Nephron progenitor cell (in vitro differentiated cells): Measurements from ENCODE around the gene SMARCA4.
A peak's percentile ranks its signal among the peaks of the same experiment; 100 is the strongest.

Experiments
- DNase-seq: peaks from one replicate; pipeline ENCODE4 v3.0.0; 2021
- H3K27ac Mint-ChIP-seq: 2 replicates; pipeline ENCODE4 v1.8.0; 2021; ENCODE audit warnings: mild to moderate bottlenecking, moderate library complexity, mixed read lengths
- H3K27me3 Mint-ChIP-seq: 2 replicates; pipeline ENCODE4 v1.8.0; 2021; ENCODE audit warnings: mild to moderate bottlenecking, low read depth, mixed read lengths; ENCODE audit not compliant: poor library complexity
- H3K36me3 Mint-ChIP-seq: 2 replicates; pipeline ENCODE4 v1.8.0; 2021; ENCODE audit warnings: low read depth, mixed read lengths
- H3K4me1 Mint-ChIP-seq: 2 replicates; pipeline ENCODE4 v1.8.0; 2021; ENCODE audit warnings: mixed read lengths
- H3K4me3 Mint-ChIP-seq: 2 replicates; pipeline ENCODE4 v1.8.0; 2021; ENCODE audit warnings: mild to moderate bottlenecking, moderate library complexity, mixed read lengths
- H3K9me3 Mint-ChIP-seq: 2 replicates; pipeline ENCODE4 v1.8.0; 2021; ENCODE audit warnings: mild to moderate bottlenecking, moderate library complexity, mixed read lengths
- TF ChIP-seq, protein P1 (sequence below): fragments of 200-600 bp; sonication (generic); IDR thresholded peaks from 2 replicates; pipeline ENCODE4 v1.5.0; 2021; ENCODE audit warnings: antibody characterized with exemption

SMARCA4 gene

DNA sequence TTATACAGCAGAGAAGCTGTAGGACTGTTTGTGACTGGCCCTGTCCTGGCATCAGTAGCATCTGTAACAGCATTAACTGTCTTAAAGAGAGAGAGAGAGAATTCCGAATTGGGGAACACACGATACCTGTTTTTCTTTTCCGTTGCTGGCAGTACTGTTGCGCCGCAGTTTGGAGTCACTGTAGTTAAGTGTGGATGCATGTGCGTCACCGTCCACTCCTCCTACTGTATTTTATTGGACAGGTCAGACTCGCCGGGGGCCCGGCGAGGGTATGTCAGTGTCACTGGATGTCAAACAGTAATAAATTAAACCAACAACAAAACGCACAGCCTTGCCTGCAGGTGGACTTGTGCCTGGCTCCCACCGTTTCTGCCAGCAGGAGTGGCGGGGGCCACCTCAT is 101.1 kb downstream of the SMARCA4 start:
- TF ChIP-seq, protein P1, sequence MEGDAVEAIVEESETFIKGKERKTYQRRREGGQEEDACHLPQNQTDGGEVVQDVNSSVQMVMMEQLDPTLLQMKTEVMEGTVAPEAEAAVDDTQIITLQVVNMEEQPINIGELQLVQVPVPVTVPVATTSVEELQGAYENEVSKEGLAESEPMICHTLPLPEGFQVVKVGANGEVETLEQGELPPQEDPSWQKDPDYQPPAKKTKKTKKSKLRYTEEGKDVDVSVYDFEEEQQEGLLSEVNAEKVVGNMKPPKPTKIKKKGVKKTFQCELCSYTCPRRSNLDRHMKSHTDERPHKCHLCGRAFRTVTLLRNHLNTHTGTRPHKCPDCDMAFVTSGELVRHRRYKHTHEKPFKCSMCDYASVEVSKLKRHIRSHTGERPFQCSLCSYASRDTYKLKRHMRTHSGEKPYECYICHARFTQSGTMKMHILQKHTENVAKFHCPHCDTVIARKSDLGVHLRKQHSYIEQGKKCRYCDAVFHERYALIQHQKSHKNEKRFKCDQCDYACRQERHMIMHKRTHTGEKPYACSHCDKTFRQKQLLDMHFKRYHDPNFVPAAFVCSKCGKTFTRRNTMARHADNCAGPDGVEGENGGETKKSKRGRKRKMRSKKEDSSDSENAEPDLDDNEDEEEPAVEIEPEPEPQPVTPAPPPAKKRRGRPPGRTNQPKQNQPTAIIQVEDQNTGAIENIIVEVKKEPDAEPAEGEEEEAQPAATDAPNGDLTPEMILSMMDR, result no peak
- peaks cover 6% of the 10 kb centered on the region for H3K4me1 Mint-ChIP-seq
- H3K27ac Mint-ChIP-seq, result peak overlapping the region; percentile 59
- DNase-seq, result no peak
- H3K36me3 Mint-ChIP-seq, result peaks cover 59% of the 10 kb centered on the region
- no peak overlapping the region for H3K4me3 Mint-ChIP-seq
- peaks cover 4% of the 10 kb centered on the region for H3K9me3 Mint-ChIP-seq
- no peaks in the 10 kb centered on the region for H3K27me3 Mint-ChIP-seq

- Mint-ChIP-seq H3K27me3 (peaks cover 2% of the 10 kb centered on the region), H3K4me3 (no peak overlapping the region), H3K27ac (no peak overlapping the region), H3K9me3 (peaks cover 11% of the 10 kb centered on the region), H3K4me1 (peaks cover 6% of the 10 kb centered on the region), H3K36me3 (peaks cover 70% of the 10 kb centered on the region)
- no peak for DNase-seq
- TF ChIP-seq, protein P1, result no peak
Measured at GRCh38 chr19:11063434-11063833, 102.6 kb downstream of the SMARCA4 start.

- DNase-seq, result no peak
- Mint-ChIP-seq H3K9me3 (peaks cover 14% of the 10 kb centered on the region), H3K4me1 (peaks cover 17% of the 10 kb centered on the region), H3K27me3 (peaks cover 4% of the 10 kb centered on the region), H3K4me3 (no peak overlapping the region), H3K36me3 (peaks cover 75% of the 10 kb centered on the region), H3K27ac (peak overlapping the region; percentile 97)
- TF ChIP-seq, protein P1, result no peak
Measured at GRCh38 chr19:11064831-11065303, 104.0 kb downstream of the SMARCA4 start.

- peaks cover 17% of the 10 kb centered on the region for H3K4me1 Mint-ChIP-seq
- peak overlapping the region; percentile 51 for H3K27ac Mint-ChIP-seq
- peaks cover 14% of the 10 kb centered on the region for H3K9me3 Mint-ChIP-seq
- no peak for DNase-seq
- H3K4me3 Mint-ChIP-seq, result no peak overlapping the region
- peaks cover 6% of the 10 kb centered on the region for H3K27me3 Mint-ChIP-seq
- peaks cover 65% of the 10 kb centered on the region for H3K36me3 Mint-ChIP-seq
- TF ChIP-seq, protein P1, result no peak
Measured at GRCh38 chr19:11066326-11066725, 105.5 kb downstream of the SMARCA4 start.

GRCh38 chr19:11067356-11068113 is 106.7 kb downstream of the SMARCA4 start:
- TF ChIP-seq, protein P1, result no peak
- peaks cover 6% of the 10 kb centered on the region for H3K27me3 Mint-ChIP-seq
- peaks cover 57% of the 10 kb centered on the region for H3K36me3 Mint-ChIP-seq
- H3K4me1 Mint-ChIP-seq, result peaks cover 17% of the 10 kb centered on the region
- H3K4me3 Mint-ChIP-seq, result no peak overlapping the region
- H3K9me3 Mint-ChIP-seq, result peaks cover 14% of the 10 kb centered on the region
- peak overlapping the region; percentile 59 for H3K27ac Mint-ChIP-seq
- no peak for DNase-seq

GRCh38 chr19:11069561-11069960 is 108.7 kb downstream of the SMARCA4 start:
- TF ChIP-seq, protein P1, result no peak
- Mint-ChIP-seq H3K9me3 (peaks cover 14% of the 10 kb centered on the region), H3K4me1 (peaks cover 17% of the 10 kb centered on the region), H3K4me3 (no peak overlapping the region), H3K27me3 (peaks cover 6% of the 10 kb centered on the region), H3K36me3 (peaks cover 45% of the 10 kb centered on the region), H3K27ac (no peak overlapping the region)
- no peak for DNase-seq
